Fibroblast of lung (primary cell): ENCODE measurements around the gene GDI2. TPM values are rescaled to one million over a fixed set of nuclear protein-coding genes. Genes with fewer than 3 reads are reported as not detected.

Experiments used
- DNase-seq, 2 donors: peaks; one replicate each; pipeline versions ENCODE4 v3.0.0 to v3.0.0-alpha.2; 2010; ENCODE audit warnings: low read depth in 2 of 2
- H2AFZ ChIP-seq: 2 replicates; pipeline ENCODE4 v1.5.1; 2012; ENCODE audit warnings: low read length, control low read depth, inconsistent platforms
- H3K27ac ChIP-seq: 2 replicates; pipeline ENCODE4 v1.5.1; 2011; ENCODE audit warnings: low read length, control low read depth; ENCODE audit not compliant: insufficient read depth
- H3K27me3 ChIP-seq: 2 replicates; pipeline ENCODE4 v1.5.1; 2011; ENCODE audit warnings: mild to moderate bottlenecking, low read length; ENCODE audit not compliant: control insufficient read depth, insufficient read depth
- H3K36me3 ChIP-seq: 2 replicates; pipeline ENCODE4 v1.5.1; 2011; ENCODE audit warnings: low read length; ENCODE audit not compliant: control insufficient read depth, insufficient read depth
- H3K4me1 ChIP-seq: 2 replicates; pipeline ENCODE4 v1.5.1; 2011; ENCODE audit warnings: low read length; ENCODE audit not compliant: control insufficient read depth, insufficient read depth; ENCODE audit errors: extremely low read depth
- H3K4me2 ChIP-seq: 2 replicates; pipeline ENCODE4 v1.5.1; 2011; ENCODE audit warnings: low read length, control low read depth; ENCODE audit not compliant: insufficient read depth; ENCODE audit errors: extremely low read depth
- H3K4me3 ChIP-seq, 4 experiments: fragments of 200-600 bp in 1 of 4; sonication (generic) in 1 of 4; replicated peaks in 1 of 4; 2 replicates each; pipeline ENCODE4 v1.5.1; 2011 to 2016; ENCODE audit warnings: low read length in 4 of 4, low read depth in 3 of 4, mild to moderate bottlenecking in 3 of 4, control low read depth in 2 of 4, inconsistent platforms in 1 of 4, mixed read lengths in 1 of 4; ENCODE audit not compliant: insufficient read depth in 1 of 4; ENCODE audit errors: control extremely low read depth in 1 of 4
- H3K79me2 ChIP-seq: 2 replicates; pipeline ENCODE4 v1.5.1; 2012; ENCODE audit warnings: mild to moderate bottlenecking, low read length, inconsistent platforms; ENCODE audit not compliant: control insufficient read depth, insufficient read depth
- H3K9ac ChIP-seq: 2 replicates; pipeline ENCODE4 v1.5.1; 2011; ENCODE audit warnings: mild to moderate bottlenecking, low read length, control low read depth; ENCODE audit not compliant: insufficient read depth
- H3K9me3 ChIP-seq: 2 replicates; pipeline ENCODE4 v1.5.1; 2012; ENCODE audit warnings: low read depth, low read length; ENCODE audit not compliant: control insufficient read depth, insufficient read depth
- H4K20me1 ChIP-seq: 2 replicates; pipeline ENCODE4 v1.5.1; 2011; ENCODE audit warnings: low read length; ENCODE audit not compliant: control insufficient read depth, insufficient read depth; ENCODE audit errors: extremely low read depth
- CTCF ChIP-seq, 2 donors: IDR thresholded peaks in 1 of 2; conservative IDR thresholded peaks in 1 of 2; 1 replicate in 1 of 2; 2 replicates in 1 of 2; pipeline ENCODE4 v1.5.1; 2011 to 2012; ENCODE audit warnings: low read length in 2 of 2, control low read depth in 1 of 2, inconsistent platforms in 1 of 2, low read depth in 1 of 2, mild to moderate bottlenecking in 1 of 2
- EZH2 ChIP-seq: IDR thresholded peaks from 2 replicates; pipeline ENCODE4 v1.5.1; 2012; ENCODE audit warnings: low read length, control low read depth, mild to moderate bottlenecking; ENCODE audit errors: missing control alignments
- polyA plus RNA-seq, 2 donors: library from polyadenylated mRNA; depleted of rRNA in 1 of 2; stranded (reverse) in 1 of 2; unstranded in 1 of 2; fragments of >200 nt; gene quantifications; 2 replicates each; pipeline ENCODE4 v1.2.1, GENCODE V29; 2011 to 2012; ENCODE audit warnings: missing spikeins in 1 of 2
- total RNA-seq: library from RNA; depleted of rRNA; stranded (reverse); fragments of >200 nt; gene quantifications from 2 replicates; pipeline ENCODE4 v1.2.1, GENCODE V29; 2014

The GDI2 gene
- total and polyA plus RNA-seq, 2 donors (not counting 1 experiment from before 2014, with no cell fraction given) = 287 to 483 TPM

GRCh38 chr10:5800782-5801181, 12.5 kb downstream of the GDI2 start:
- no peak for TF ChIP-seq EZH2
- no peak for TF ChIP-seq CTCF (conservative IDR thresholded peaks at IDR 0.05 in 1 of 2, IDR thresholded peaks at IDR 0.05 in 1 of 2; ENCODE audit: low read depth in 1 of 2, low read length in 2 of 2)
- Histone ChIP-seq H3K36me3 (peaks cover 3% of the 10 kb centered on the region), H3K9ac (no peak overlapping the region), H2AFZ (no peak overlapping the region), H3K9me3 (no peaks in the 10 kb centered on the region), H3K27me3 (no peaks in the 10 kb centered on the region), H3K4me3 (no peak overlapping the region), H4K20me1 (no peaks in the 10 kb centered on the region), H3K4me1 (no peaks in the 10 kb centered on the region), H3K4me2 (no peak overlapping the region), H3K79me2 (peaks cover 77% of the 10 kb centered on the region), H3K27ac (no peak overlapping the region)
- DNase-seq = no peak

GRCh38 chr10:5794236-5794635, 19.0 kb downstream of the GDI2 start:
- H3K4me3 ChIP-seq = no peak overlapping the region
- no peak overlapping the region for H3K27ac ChIP-seq
- peaks cover 8% of the 10 kb centered on the region for H3K36me3 ChIP-seq
- no peaks in the 10 kb centered on the region for H4K20me1 ChIP-seq
- H3K79me2 ChIP-seq = peaks cover 22% of the 10 kb centered on the region
- H3K4me2 ChIP-seq = no peak overlapping the region
- H3K4me1 ChIP-seq = no peaks in the 10 kb centered on the region
- DNase-seq = no peak
- TF ChIP-seq EZH2 = no peak
- TF ChIP-seq CTCF (conservative IDR thresholded peaks at IDR 0.05 in 1 of 2, IDR thresholded peaks at IDR 0.05 in 1 of 2; ENCODE audit: low read depth in 1 of 2, low read length in 2 of 2) = no peak
- H3K27me3 ChIP-seq = no peaks in the 10 kb centered on the region
- H3K9me3 ChIP-seq = no peaks in the 10 kb centered on the region
- H2AFZ ChIP-seq = no peak overlapping the region
- H3K9ac ChIP-seq = no peak overlapping the region

GRCh38 chr10:5789626-5790025, 23.6 kb downstream of the GDI2 start:
- DNase-seq = no peak
- H3K4me2 ChIP-seq = no peak overlapping the region
- H3K9me3 ChIP-seq = no peaks in the 10 kb centered on the region
- no peaks in the 10 kb centered on the region for H4K20me1 ChIP-seq
- peaks cover 9% of the 10 kb centered on the region for H3K36me3 ChIP-seq
- H3K4me1 ChIP-seq = no peaks in the 10 kb centered on the region
- no peak overlapping the region for H3K27ac ChIP-seq
- no peak for TF ChIP-seq EZH2
- TF ChIP-seq CTCF (conservative IDR thresholded peaks at IDR 0.05 in 1 of 2, IDR thresholded peaks at IDR 0.05 in 1 of 2; ENCODE audit: low read depth in 1 of 2, low read length in 2 of 2) = no peak
- no peak overlapping the region for H2AFZ ChIP-seq
- peaks cover 21% of the 10 kb centered on the region for H3K79me2 ChIP-seq
- H3K4me3 ChIP-seq = no peak overlapping the region
- H3K27me3 ChIP-seq = no peaks in the 10 kb centered on the region
- no peak overlapping the region for H3K9ac ChIP-seq
